GM12878 (cell line): Measurements from ENCODE around the gene IFRD2. TPM values are rescaled to one million over a fixed set of nuclear protein-coding genes. Genes with fewer than 3 reads are reported as not detected.

Experiments
- ATAC-seq: fragments of 200-7000 bp; cut with Tn5 transposase; 3 replicates; pipeline ENCODE4 v1.9.1; 2020; ENCODE audit warnings: mild to moderate bottlenecking, moderate library complexity
- BruUV-seq: library from RNA; stranded (reverse); fragments of 400-500 nt; replicated peaks from 2 replicates; lab custom pipeline; 2021; lab: Mats Ljungman, UMichigan
- CTCF ChIA-PET: fragments of 300-600 bp; sonication (Branson Sonifier 250); formaldehyde crosslinking; extraction: SDS; loops from one replicate; lab custom pipeline; 2021; ENCODE audit warnings: inconsistent platforms; lab: Yijun Ruan, JAX
- POLR2A ChIA-PET: fragments of 350-600 bp; formaldehyde crosslinking; extraction: SDS; loops from one replicate; lab custom pipeline; 2021; ENCODE audit warnings: inconsistent platforms; lab: Charles Lee
- RAD21 ChIA-PET: fragments of 300-600 bp; sonication (Branson Sonifier 250); formaldehyde crosslinking; loops from one replicate; lab custom pipeline; 2023; ENCODE audit warnings: antibody characterized with exemption; ENCODE audit not compliant: unreplicated experiment; lab: Charles Lee
- SMC1A ChIA-PET: fragments of 300-600 bp; sonication (Branson Sonifier 250); formaldehyde crosslinking; loops from one replicate; lab custom pipeline; 2023; ENCODE audit not compliant: unreplicated experiment, uncharacterized antibody; lab: Charles Lee
- DNase-seq: peaks from one replicate; pipeline ENCODE4 v3.0.0-alpha.2; 2011; ENCODE audit warnings: low read depth, low spot score
- FAIRE-seq: peaks from 3 replicates; lab custom pipeline; 2011; peaks lifted over from hg19 to GRCh38; lab: Jason Lieb, UNC
- H2AFZ ChIP-seq: 2 replicates; pipeline ENCODE4 v1.6.0; 2011; ENCODE audit warnings: low read depth, low read length, control low read depth; ENCODE audit not compliant: control insufficient read depth
- H3K27ac ChIP-seq: 2 replicates; pipeline ENCODE4 v1.5.1; 2011; ENCODE audit warnings: control low read depth; ENCODE audit not compliant: control insufficient read depth, insufficient read depth
- H3K27me3 ChIP-seq, 2 experiments: replicated peaks in 1 of 2; 2 replicates each; pipeline versions ENCODE4 v1.6.0 to v1.6.1; 2011; ENCODE audit warnings: low read length in 1 of 2; ENCODE audit not compliant: control insufficient read depth in 2 of 2, insufficient read depth in 2 of 2
- H3K36me3 ChIP-seq, 2 experiments: 2 replicates each; pipeline ENCODE4 v1.5.1; 2011; ENCODE audit warnings: low read length in 1 of 2; ENCODE audit not compliant: control insufficient read depth in 2 of 2, insufficient read depth in 2 of 2
- H3K4me1 ChIP-seq: 2 replicates; pipeline ENCODE4 v1.6.1; 2011; ENCODE audit warnings: mild to moderate bottlenecking, low read length, moderate library complexity, mixed read lengths; ENCODE audit not compliant: control insufficient read depth, insufficient read depth
- H3K4me2 ChIP-seq: 2 replicates; pipeline ENCODE4 v1.6.0; 2011; ENCODE audit warnings: control low read depth; ENCODE audit not compliant: control insufficient read depth, insufficient read depth
- H3K4me3 ChIP-seq: fragments of 200-600 bp; sonication (generic); 2 replicates; pipeline ENCODE4 v1.5.1; 2016
- H3K79me2 ChIP-seq: 2 replicates; pipeline ENCODE4 v1.6.0; 2011; ENCODE audit warnings: low read length; ENCODE audit not compliant: control insufficient read depth, insufficient read depth
- H3K9ac ChIP-seq: 2 replicates; pipeline ENCODE4 v1.8.0; 2011; ENCODE audit warnings: low read length, control low read depth, mixed read lengths; ENCODE audit not compliant: control insufficient read depth, insufficient read depth
- H3K9me3 ChIP-seq: replicated peaks from 3 replicates; pipeline ENCODE4 v1.5.1; 2011; ENCODE audit warnings: mild to moderate bottlenecking, low read length; ENCODE audit not compliant: control insufficient read depth, insufficient read depth
- H4K20me1 ChIP-seq: 2 replicates; pipeline ENCODE4 v1.6.0; 2011; ENCODE audit not compliant: control insufficient read depth, insufficient read depth
- ATF7 ChIP-seq: fragments of 450-650 bp; IDR thresholded peaks from 2 replicates; pipeline ENCODE4 v1.6.1; 2016; ENCODE audit warnings: low read depth, mild to moderate bottlenecking
- CREM ChIP-seq: IDR thresholded peaks from 2 replicates; pipeline ENCODE4 v1.6.1; 2014; ENCODE audit warnings: antibody characterized with exemption, low read depth
- E2F4 ChIP-seq: IDR thresholded peaks from 2 replicates; pipeline ENCODE4 v1.6.1; 2012; ENCODE audit warnings: low read depth, low read length, improper control_type of control experiment
- EP300 ChIP-seq, 2 experiments: fragments of 150-350 bp in 1 of 2; IDR thresholded peaks; 2 replicates each; pipeline ENCODE4 v1.6.1; 2011 to 2012; ENCODE audit warnings: low read depth in 2 of 2, low read length in 2 of 2, borderline replicate concordance in 1 of 2, improper control_type of control experiment in 1 of 2, inconsistent platforms in 1 of 2; ENCODE audit not compliant: control insufficient read depth in 1 of 2
- ESRRA ChIP-seq: IDR thresholded peaks from 2 replicates; pipeline ENCODE4 v1.6.1; 2012; ENCODE audit warnings: mild to moderate bottlenecking, low read length, improper control_type of control experiment
- EZH2 ChIP-seq: IDR thresholded peaks from 2 replicates; pipeline ENCODE4 v1.6.1; 2012; ENCODE audit warnings: low read depth, mild to moderate bottlenecking, control low read depth, inconsistent platforms, low read length, borderline replicate concordance; ENCODE audit not compliant: control insufficient read depth
- IKZF1 ChIP-seq: fragments of 450-650 bp; conservative IDR thresholded peaks from 2 replicates; pipeline ENCODE4 v1.6.1; 2017; ENCODE audit warnings: antibody characterized with exemption, mild to moderate bottlenecking
- NFYA ChIP-seq: IDR thresholded peaks from 2 replicates; pipeline ENCODE4 v1.6.1; 2011; ENCODE audit warnings: low read depth, mild to moderate bottlenecking, low read length, improper control_type of control experiment, borderline replicate concordance
- NR2C1 ChIP-seq: fragments of 450-650 bp; IDR thresholded peaks from 2 replicates; pipeline ENCODE4 v1.6.1; 2017; ENCODE audit warnings: antibody characterized with exemption, mild to moderate bottlenecking, moderate library complexity
- NR2F1 ChIP-seq: fragments of 450-650 bp; conservative IDR thresholded peaks from 2 replicates; pipeline ENCODE4 v1.6.1; 2017; ENCODE audit warnings: mild to moderate bottlenecking
- PAX5 ChIP-seq: IDR thresholded peaks from 2 replicates; pipeline ENCODE4 v1.6.1; 2011; ENCODE audit warnings: low read depth, low read length, borderline replicate concordance
- POLR2AphosphoS5 ChIP-seq: IDR thresholded peaks from 2 replicates; pipeline ENCODE4 v1.6.1; 2011; ENCODE audit warnings: mild to moderate bottlenecking, low read length, inconsistent platforms
- SP1 ChIP-seq: IDR thresholded peaks from one replicate; pipeline ENCODE4 v1.6.1; 2011; ENCODE audit warnings: low read depth, low read length
- TARDBP ChIP-seq: IDR thresholded peaks from 2 replicates; pipeline ENCODE4 v1.6.1; 2016; ENCODE audit warnings: borderline replicate concordance
- ZNF217 ChIP-seq: fragments of 450-650 bp; IDR thresholded peaks from 2 replicates; pipeline ENCODE4 v1.6.1; 2017; ENCODE audit warnings: antibody characterized with exemption, mild to moderate bottlenecking
- ZNF687 ChIP-seq: fragments of 450-650 bp; IDR thresholded peaks from 2 replicates; pipeline ENCODE4 v1.6.1; 2017; ENCODE audit warnings: mild to moderate bottlenecking, moderate library complexity
- WGBS: methylation state at CpG from one replicate; pipeline ENCODE4 v1.1.6; 2016; ENCODE audit warnings: low lambda C conversion rate; ENCODE audit not compliant: insufficient replicate concordance, insufficient coverage; ENCODE audit errors: missing lambda C conversion rate; 5-methylcytosine and 5-hydroxymethylcytosine counted together
- in situ Hi-C: fragments of 300-500 bp; cut with MboI; formaldehyde crosslinking; loops from 9 replicates; pipeline ENCODE4 v1.14.3; 2018; ENCODE audit warnings: mixed read lengths
- intact Hi-C: fragments of 100-400 bp; cut with micrococcal nuclease; formaldehyde crosslinking; loops from one replicate; pipeline ENCODE4 v1.14.2; 2022; ENCODE audit not compliant: unreplicated experiment
- polyA plus RNA-seq, 11 experiments: library from polyadenylated mRNA; depleted of rRNA in 4 of 11; unstranded in 6 of 11; stranded (reverse) in 5 of 11; fragments of >200 nt; fragmentation: Nextera tagmentation in 4 of 11; fragmentation: Illumina TruSeq in 1 of 11; extraction: Ambion mirVana in 4 of 11; extraction: Trizol in 1 of 11; gene quantifications; 1 replicate in 1 of 11; 2 replicates in 10 of 11; pipeline versions ENCODE4 v1.2.1 to v1.2.3, GENCODE V29; 2011 to 2016; ENCODE audit warnings: inconsistent platforms in 2 of 11, missing spikeins in 2 of 11, low read depth in 1 of 11
- total RNA-seq, 4 experiments: library from RNA; depleted of rRNA in 3 of 4; stranded (reverse); fragments of >200 nt in 3 of 4; fragmentation: Illumina TruSeq in 1 of 4; extraction: Trizol in 1 of 4; gene quantifications; 2 replicates each; pipeline versions ENCODE4 v1.2.1 to v1.2.3, GENCODE V29; 2013 to 2021
- TF ChIP-seq, protein P1 (sequence below): fragments of 450-650 bp; formaldehyde crosslinking; IDR thresholded peaks from 2 replicates; pipeline ENCODE4 v1.4.0; 2022; ENCODE audit warnings: mild to moderate bottlenecking, moderate library complexity

The IFRD2 gene
- total and polyA plus RNA-seq, 10 of the 15 experiments (the other 5 are each of a cell fraction or from before 2014, with no cell fraction given) = 19.1 to 153 (median 80.3) TPM

GRCh38 chr3:50341537-50341936 is 49.3 kb upstream of the IFRD2 start:
- FAIRE-seq (no peak), DNase-seq (no peak), ATAC-seq (no peak)
- no peaks in the 10 kb centered on the region for H3K27me3 ChIP-seq
- RAD21 ChIA-PET = no interaction called here
- in situ Hi-C loops = no loop called here
- no peaks in the 10 kb centered on the region for H3K9me3 ChIP-seq
- peak overlapping the region; percentile 75 for H3K4me2 ChIP-seq
- no peak overlapping the region; the same call in 1 of the 2 replicates for H3K27ac ChIP-seq
- POLR2A ChIA-PET = interaction anchor here (0.6 to 7.0 kb wide), 5 partner anchors 8 to 1860 kb away, joined by 3 to 84 read pairs (median 4); partner anchors contain the start of genes CYB561D2, HYAL2 and NPRL2
- 99% methylated on average over 9 of the region's 9 CpGs for WGBS
- H3K36me3 ChIP-seq = no peaks in the 10 kb centered on the region
- no peak overlapping the region for H2AFZ ChIP-seq
- peaks cover 8% of the 10 kb centered on the region; the same call in 1 of the 2 replicates for H3K4me1 ChIP-seq
- H4K20me1 ChIP-seq = no peaks in the 10 kb centered on the region
- H3K4me3 ChIP-seq = peak overlapping the region; percentile 96
- CTCF ChIA-PET = interaction anchor here (6.4 to 10.5 kb wide), 2 partner anchors 7 to 19 kb away, joined by 59 to 72 read pairs; partner anchors contain the start of genes CYB561D2, HYAL2 and NPRL2
- H3K79me2 ChIP-seq = peaks cover 39% of the 10 kb centered on the region
- H3K9ac ChIP-seq = peak overlapping the region; percentile 86; the same call in 1 of the 2 replicates
- intact Hi-C loops = no loop called here
- SMC1A ChIA-PET = no interaction called here
- BruUV-seq = no TSS peak
- TF ChIP-seq IKZF1 (no peak), ZNF687 (no peak), POLR2AphosphoS5 (no peak), ATF7 (no peak), NR2F1 (no peak), ZNF217 (no peak), TARDBP (no peak), NFYA (no peak), CREM (no peak), E2F4 (no peak), ESRRA (no peak), EZH2 (no peak), PAX5 (no peak), EP300 (IDR thresholded peaks at IDR 0.05; ENCODE audit: borderline replicate concordance in 1 of 2, control insufficient read depth in 1 of 2, low read depth in 2 of 2, low read length in 2 of 2) (no peak), NR2C1 (no peak), SP1 (no peak)
- TF ChIP-seq, protein P1, sequence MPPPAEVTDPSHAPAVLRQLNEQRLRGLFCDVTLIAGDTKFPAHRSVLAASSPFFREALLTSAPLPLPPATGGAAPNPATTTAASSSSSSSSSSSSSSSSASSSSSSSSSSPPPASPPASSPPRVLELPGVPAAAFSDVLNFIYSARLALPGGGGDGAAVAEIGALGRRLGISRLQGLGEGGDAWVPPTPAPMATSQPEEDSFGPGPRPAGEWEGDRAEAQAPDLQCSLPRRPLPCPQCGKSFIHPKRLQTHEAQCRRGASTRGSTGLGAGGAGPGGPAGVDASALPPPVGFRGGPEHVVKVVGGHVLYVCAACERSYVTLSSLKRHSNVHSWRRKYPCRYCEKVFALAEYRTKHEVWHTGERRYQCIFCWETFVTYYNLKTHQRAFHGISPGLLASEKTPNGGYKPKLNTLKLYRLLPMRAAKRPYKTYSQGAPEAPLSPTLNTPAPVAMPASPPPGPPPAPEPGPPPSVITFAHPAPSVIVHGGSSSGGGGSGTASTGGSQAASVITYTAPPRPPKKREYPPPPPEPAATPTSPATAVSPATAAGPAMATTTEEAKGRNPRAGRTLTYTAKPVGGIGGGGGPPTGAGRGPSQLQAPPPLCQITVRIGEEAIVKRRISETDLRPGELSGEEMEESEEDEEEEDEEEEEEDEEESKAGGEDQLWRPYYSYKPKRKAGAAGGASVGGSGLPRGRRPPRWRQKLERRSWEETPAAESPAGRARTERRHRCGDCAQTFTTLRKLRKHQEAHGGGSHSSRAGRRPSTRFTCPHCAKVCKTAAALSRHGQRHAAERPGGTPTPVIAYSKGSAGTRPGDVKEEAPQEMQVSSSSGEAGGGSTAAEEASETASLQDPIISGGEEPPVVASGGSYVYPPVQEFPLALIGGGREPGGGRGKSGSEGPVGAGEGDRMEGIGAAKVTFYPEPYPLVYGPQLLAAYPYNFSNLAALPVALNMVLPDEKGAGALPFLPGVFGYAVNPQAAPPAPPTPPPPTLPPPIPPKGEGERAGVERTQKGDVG (CRISPR knock-in tag) = no peak
